HepG2 (cell line): Measurements from ENCODE around the gene SBK3. TPM values are rescaled to one million over a fixed set of nuclear protein-coding genes. Genes with fewer than 3 reads are reported as not detected.

Experiments used
- ATAC-seq: fragments of 200-7000 bp; cut with Tn5 transposase; 3 replicates; pipeline ENCODE4 v1.9.1; 2020; ENCODE audit warnings: mild to moderate bottlenecking, moderate library complexity
- BruUV-seq: library from RNA; stranded (reverse); fragments of 400-500 nt; replicated peaks from 2 replicates; lab custom pipeline; 2021; lab: Mats Ljungman, UMichigan
- CTCF ChIA-PET: fragments of 300-600 bp; formaldehyde crosslinking; extraction: SDS; loops from one replicate; lab custom pipeline; 2021; ENCODE audit warnings: low total read pairs, inconsistent platforms, low intra/inter-chr PET ratio; lab: Yijun Ruan, JAX
- POLR2A ChIA-PET: fragments of 350-600 bp; sonication (Branson Sonifier 250); formaldehyde crosslinking; loops from one replicate; lab custom pipeline; 2020; ENCODE audit warnings: antibody characterized with exemption, inconsistent platforms; lab: Yijun Ruan, JAX
- DNase-seq: peaks from one replicate; pipeline ENCODE4 v3.0.0-alpha.2; 2015; ENCODE audit warnings: low spot score
- FAIRE-seq: peaks from 3 replicates; lab custom pipeline; 2011; peaks lifted over from hg19 to GRCh38; lab: Jason Lieb, UNC
- H2AFZ ChIP-seq: one replicate; pipeline ENCODE4 v1.6.1; 2011; ENCODE audit warnings: low read length, inconsistent platforms
- H3K27ac ChIP-seq: fragments of 300-600 bp; 3 replicates; pipeline ENCODE4 v1.8.0; 2011; ENCODE audit warnings: mixed run types, mild to moderate bottlenecking, mixed read lengths, low read length, inconsistent platforms; ENCODE audit not compliant: insufficient read depth; ENCODE audit errors: extremely low read length
- H3K27me3 ChIP-seq, 2 experiments: fragments of 200-600 bp in 1 of 2; 2 replicates in 1 of 2; 3 replicates in 1 of 2; pipeline versions ENCODE4 v1.6.0 to v1.8.0; 2011; ENCODE audit warnings: low read length in 2 of 2, mild to moderate bottlenecking in 2 of 2, moderate library complexity in 2 of 2, inconsistent platforms in 1 of 2; ENCODE audit not compliant: insufficient read depth in 2 of 2, control insufficient read depth in 1 of 2
- H3K36me3 ChIP-seq, 2 experiments: fragments of 200-600 bp in 1 of 2; replicated peaks in 1 of 2; 2 replicates in 1 of 2; 3 replicates in 1 of 2; pipeline versions ENCODE4 v1.5.1 to v1.8.0; 2011; ENCODE audit warnings: low read length in 2 of 2, inconsistent platforms in 1 of 2; ENCODE audit not compliant: insufficient read depth in 2 of 2, control insufficient read depth in 1 of 2
- H3K4me1 ChIP-seq: 2 replicates; pipeline ENCODE4 v1.5.1; 2012; ENCODE audit warnings: low read length, inconsistent platforms; ENCODE audit not compliant: insufficient read depth
- H3K4me2 ChIP-seq: 2 replicates; pipeline ENCODE4 v1.6.0; 2011; ENCODE audit warnings: low read depth, low read length, inconsistent platforms
- H3K4me3 ChIP-seq, 3 experiments: fragments of 200-600 bp in 1 of 3; sonication (generic), shearing (Covaris generic) in 1 of 3; replicated peaks in 1 of 3; 2 replicates each; pipeline ENCODE4 v1.5.1; 2011 to 2016; ENCODE audit warnings: low read length in 3 of 3, inconsistent platforms in 2 of 3, low read depth in 2 of 3, mild to moderate bottlenecking in 2 of 3, control low read depth in 1 of 3, mixed read lengths in 1 of 3; ENCODE audit not compliant: insufficient read depth in 1 of 3
- H3K79me2 ChIP-seq: one replicate; pipeline ENCODE4 v1.6.1; 2011; ENCODE audit warnings: low read length, inconsistent platforms; ENCODE audit not compliant: insufficient read depth
- H3K9ac ChIP-seq: 2 replicates; pipeline ENCODE4 v1.6.0; 2011; ENCODE audit warnings: mild to moderate bottlenecking, low read depth, low read length, inconsistent platforms; ENCODE audit not compliant: insufficient read depth
- H3K9me3 ChIP-seq: 2 replicates; pipeline ENCODE4 v1.5.1; 2012; ENCODE audit warnings: mild to moderate bottlenecking, low read length
- H4K20me1 ChIP-seq: 2 replicates; pipeline ENCODE4 v1.6.0; 2011; ENCODE audit warnings: inconsistent platforms, mild to moderate bottlenecking, low read length, moderate library complexity; ENCODE audit not compliant: insufficient read depth
- ATF7-NPFF ChIP-seq: sonication (generic); formaldehyde crosslinking; IDR thresholded peaks from 2 replicates; pipeline ENCODE4 v1.8.1; 2023; ENCODE audit warnings: mild to moderate bottlenecking, low read depth, missing genetic modification reagents, moderate library complexity
- FOXP4 ChIP-seq: sonication (generic); formaldehyde crosslinking; IDR thresholded peaks from 2 replicates; pipeline ENCODE4 v1.4.0; 2020; ENCODE audit warnings: missing genetic modification reagents
- HDAC2 ChIP-seq: sonication (generic); formaldehyde crosslinking; IDR thresholded peaks from 2 replicates; pipeline ENCODE4 v1.4.0; 2020; ENCODE audit warnings: missing genetic modification reagents
- HHEX ChIP-seq: IDR thresholded peaks from 2 replicates; pipeline ENCODE4 v1.6.1; 2016; ENCODE audit warnings: control low read depth
- ISL2 ChIP-seq: sonication (generic); formaldehyde crosslinking; IDR thresholded peaks from 2 replicates; pipeline ENCODE4 v1.5.0; 2020; ENCODE audit warnings: missing genetic modification reagents
- KLF6 ChIP-seq: IDR thresholded peaks from 2 replicates; pipeline ENCODE4 v1.8.0; 2016; ENCODE audit warnings: missing biosample characterization, missing genetic modification reagents
- NBN ChIP-seq: fragments of 450-650 bp; conservative IDR thresholded peaks from 2 replicates; pipeline ENCODE4 v1.6.1; 2017
- SKI ChIP-seq: fragments of 450-650 bp; IDR thresholded peaks from one replicate; pipeline ENCODE4 v1.6.1; 2018; ENCODE audit warnings: mild to moderate bottlenecking; ENCODE audit not compliant: partially characterized antibody
- SMC3 ChIP-seq: IDR thresholded peaks from 2 replicates; pipeline ENCODE4 v1.6.1; 2011; ENCODE audit warnings: low read length, improper control_type of control experiment
- STAT6 ChIP-seq: sonication (generic); formaldehyde crosslinking; IDR thresholded peaks from 2 replicates; pipeline ENCODE4 v1.4.0; 2020; ENCODE audit warnings: missing genetic modification reagents, mild to moderate bottlenecking, borderline replicate concordance
- XBP1 ChIP-seq: sonication (generic); formaldehyde crosslinking; IDR thresholded peaks from 2 replicates; pipeline ENCODE4 v1.5.0; 2020; ENCODE audit warnings: missing genetic modification reagents
- ZNF17 ChIP-seq: sonication (generic); formaldehyde crosslinking; IDR thresholded peaks from 2 replicates; pipeline ENCODE4 v1.5.0; 2020; ENCODE audit warnings: mild to moderate bottlenecking, missing genetic modification reagents
- ZNF329 ChIP-seq: sonication (generic); formaldehyde crosslinking; IDR thresholded peaks from 2 replicates; pipeline ENCODE4 v1.9.0; 2021; ENCODE audit warnings: low read depth, mild to moderate bottlenecking, missing genetic modification reagents
- ZNF33B ChIP-seq: sonication (generic); formaldehyde crosslinking; IDR thresholded peaks from 2 replicates; pipeline ENCODE4 v1.5.1; 2020; ENCODE audit warnings: mild to moderate bottlenecking, missing genetic modification reagents
- ZSCAN5A ChIP-seq: sonication (generic); formaldehyde crosslinking; IDR thresholded peaks from 2 replicates; pipeline ENCODE4 v1.8.0; 2022; ENCODE audit warnings: mild to moderate bottlenecking, missing genetic modification reagents, borderline replicate concordance
- WGBS: methylation state at CpG from one replicate; pipeline ENCODE4 v1.1.6; 2017; ENCODE audit warnings: low lambda C conversion rate; 5-methylcytosine and 5-hydroxymethylcytosine counted together
- in situ Hi-C: cut with HindIII; loops from 2 replicates; pipeline ENCODE4 v1.10.0; 2017; ENCODE audit warnings: low pct_unique_long_range_greater_than_20kb; ENCODE audit not compliant: extremely low pct_ligation_motif_present
- intact Hi-C: fragments of 100-400 bp; cut with micrococcal nuclease; formaldehyde crosslinking; loops from one replicate; pipeline ENCODE4 v1.10.0; 2022; ENCODE audit not compliant: unreplicated experiment
- polyA plus RNA-seq, 8 experiments: library from polyadenylated mRNA; depleted of rRNA in 3 of 8; stranded (reverse) in 7 of 8; unstranded in 1 of 8; fragments of >200 nt; fragmentation: Illumina TruSeq in 4 of 8; extraction: Trizol in 4 of 8; gene quantifications; 2 replicates each; pipeline versions ENCODE4 v1.2.1 to v1.2.3, GENCODE V29; 2011 to 2016; ENCODE audit warnings: low read depth in 4 of 8, missing spikeins in 1 of 8, mixed read lengths in 1 of 8; ENCODE audit not compliant: insufficient read depth in 1 of 8
- total RNA-seq, 5 experiments: library from RNA; depleted of rRNA; stranded (reverse); fragments of >200 nt; fragmentation: Illumina TruSeq; extraction: Trizol; gene quantifications; 2 replicates each; pipeline ENCODE4 v1.2.3, GENCODE V29; 2016; ENCODE audit warnings: low read depth in 1 of 5
- TF ChIP-seq, protein P1 (sequence below): sonication (generic); formaldehyde crosslinking; IDR thresholded peaks from 2 replicates; pipeline ENCODE4 v1.4.0; 2020; ENCODE audit warnings: missing genetic modification reagents
- TF ChIP-seq, protein P2 (sequence below): sonication (generic); formaldehyde crosslinking; IDR thresholded peaks from 2 replicates; pipeline ENCODE4 v1.8.1; 2023; ENCODE audit warnings: mild to moderate bottlenecking, missing genetic modification reagents

SBK3 gene
- total and polyA plus RNA-seq, 2 of the 13 experiments (the other 11 are each of a cell fraction or from before 2014, with no cell fraction given): 0.66 to 0.77 TPM

GRCh38 chr19:55528030-55528803 lies 17.1 kb downstream of the SBK3 start:
- no peaks in the 10 kb centered on the region for H3K79me2 ChIP-seq
- H3K9me3 ChIP-seq: no peaks in the 10 kb centered on the region
- intact Hi-C loops: no loop called here
- peak; percentile 59 for ATAC-seq
- no peaks in the 10 kb centered on the region for H3K27me3 ChIP-seq
- no TSS peak for BruUV-seq
- 9% methylated on average over 15 of the region's 15 CpGs for WGBS
- no peak overlapping the region for H3K27ac ChIP-seq
- in situ Hi-C loops: no loop called here
- H3K4me3 ChIP-seq: no peak overlapping the region
- POLR2A ChIA-PET: interaction anchor here (1.1 kb wide), 1 partner anchor 71 kb away, joined by 5 read pairs; the partner anchor contains the start of gene FIZ1
- peak; percentile 30 for DNase-seq
- peaks cover 33% of the 10 kb centered on the region for H3K4me1 ChIP-seq
- no peak overlapping the region for H2AFZ ChIP-seq
- H3K9ac ChIP-seq: no peak overlapping the region
- no peaks in the 10 kb centered on the region for H3K36me3 ChIP-seq
- no peak for FAIRE-seq
- no peaks in the 10 kb centered on the region for H4K20me1 ChIP-seq
- peak overlapping the region; percentile 45 for H3K4me2 ChIP-seq
- CTCF ChIA-PET: no interaction called here
- TF ChIP-seq, protein P1, sequence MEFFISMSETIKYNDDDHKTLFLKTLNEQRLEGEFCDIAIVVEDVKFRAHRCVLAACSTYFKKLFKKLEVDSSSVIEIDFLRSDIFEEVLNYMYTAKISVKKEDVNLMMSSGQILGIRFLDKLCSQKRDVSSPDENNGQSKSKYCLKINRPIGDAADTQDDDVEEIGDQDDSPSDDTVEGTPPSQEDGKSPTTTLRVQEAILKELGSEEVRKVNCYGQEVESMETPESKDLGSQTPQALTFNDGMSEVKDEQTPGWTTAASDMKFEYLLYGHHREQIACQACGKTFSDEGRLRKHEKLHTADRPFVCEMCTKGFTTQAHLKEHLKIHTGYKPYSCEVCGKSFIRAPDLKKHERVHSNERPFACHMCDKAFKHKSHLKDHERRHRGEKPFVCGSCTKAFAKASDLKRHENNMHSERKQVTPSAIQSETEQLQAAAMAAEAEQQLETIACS (CRISPR knock-in tag): no peak
- TF ChIP-seq ZNF17 (CRISPR knock-in tag) (no peak), ZNF33B (CRISPR knock-in tag) (no peak), SKI (no peak), SMC3 (0 out of 2 replicates have a peak, but pooled peaks have one; percentile 11), KLF6 (CRISPR knock-in tag) (no peak), HDAC2 (CRISPR knock-in tag) (no peak), ZNF329 (CRISPR knock-in tag) (no peak), FOXP4 (CRISPR knock-in tag) (no peak), ZSCAN5A (CRISPR knock-in tag) (no peak), NBN (0 out of 2 replicates have a peak, but pooled peaks have one; percentile 15), ISL2 (CRISPR knock-in tag) (no peak), XBP1 (CRISPR knock-in tag) (no peak), ATF7-NPFF (CRISPR knock-in tag) (no peak), HHEX (CRISPR knock-in tag) (no peak), STAT6 (no peak)
- TF ChIP-seq, protein P2, sequence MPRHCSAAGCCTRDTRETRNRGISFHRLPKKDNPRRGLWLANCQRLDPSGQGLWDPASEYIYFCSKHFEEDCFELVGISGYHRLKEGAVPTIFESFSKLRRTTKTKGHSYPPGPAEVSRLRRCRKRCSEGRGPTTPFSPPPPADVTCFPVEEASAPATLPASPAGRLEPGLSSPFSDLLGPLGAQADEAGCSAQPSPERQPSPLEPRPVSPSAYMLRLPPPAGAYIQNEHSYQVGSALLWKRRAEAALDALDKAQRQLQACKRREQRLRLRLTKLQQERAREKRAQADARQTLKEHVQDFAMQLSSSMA (CRISPR knock-in tag): no peak
